Type B pancreatic cell (in vitro differentiated cells): ENCODE data around the gene MAST4. TPM values are rescaled to one million over a fixed set of nuclear protein-coding genes. Genes with fewer than 3 reads are reported as not detected.

ENCODE experiments used
- DNase-seq: peaks from one replicate; pipeline ENCODE4 v3.0.0; 2021; ENCODE audit warnings: mixed read lengths; ENCODE audit not compliant: unreplicated experiment; ENCODE audit errors: extremely low spot score
- H3K27ac Mint-ChIP-seq: 2 replicates; pipeline ENCODE4 v1.8.0; 2021; ENCODE audit warnings: mild to moderate bottlenecking, mixed read lengths
- H3K27me3 Mint-ChIP-seq: 2 replicates; pipeline ENCODE4 v1.8.0; 2021; ENCODE audit warnings: mixed read lengths
- H3K36me3 Mint-ChIP-seq: 2 replicates; pipeline ENCODE4 v1.8.0; 2021; ENCODE audit warnings: mixed read lengths
- H3K4me1 Mint-ChIP-seq: one replicate; pipeline ENCODE4 v1.8.0; 2021; ENCODE audit warnings: mixed read lengths; ENCODE audit not compliant: unreplicated experiment
- H3K4me3 Mint-ChIP-seq: 2 replicates; pipeline ENCODE4 v1.8.0; 2021; ENCODE audit warnings: mild to moderate bottlenecking, mixed read lengths
- H3K9me3 Mint-ChIP-seq: 2 replicates; pipeline ENCODE4 v1.8.0; 2021; ENCODE audit warnings: mixed read lengths
- CTCF ChIP-seq: fragments of 200-600 bp; sonication (generic); conservative IDR thresholded peaks from 2 replicates; pipeline ENCODE4 v1.5.0; 2021; ENCODE audit warnings: antibody characterized with exemption, mild to moderate bottlenecking
- total RNA-seq: library from RNA; stranded (reverse); gene quantifications from 2 replicates; pipeline ENCODE4 v1.2.1, GENCODE V29; 2021; ENCODE audit warnings: low replicate concordance

The MAST4 gene
- total RNA-seq, 1 donor from 2014 or later, result 23.0 TPM

- Mint-ChIP-seq H3K36me3 (no peaks in the 10 kb centered on the region), H3K4me3 (no peak overlapping the region), H3K27me3 (no peaks in the 10 kb centered on the region), H3K9me3 (peaks cover 4% of the 10 kb centered on the region), H3K27ac (peak overlapping the region; percentile 39), H3K4me1 (peaks cover 21% of the 10 kb centered on the region)
- no peak for TF ChIP-seq CTCF
- no peak for DNase-seq
Observed at GRCh38 chr5:67205981-67206380, 609.8 kb downstream of the MAST4 start.

GRCh38 chr5:67206461-67206860 lies 610.3 kb downstream of the MAST4 start:
- H3K27me3 Mint-ChIP-seq, result no peaks in the 10 kb centered on the region
- no peak for TF ChIP-seq CTCF
- no peaks in the 10 kb centered on the region for H3K36me3 Mint-ChIP-seq
- DNase-seq, result no peak
- peaks cover 21% of the 10 kb centered on the region for H3K4me1 Mint-ChIP-seq
- H3K4me3 Mint-ChIP-seq, result no peak overlapping the region
- H3K27ac Mint-ChIP-seq, result peak overlapping the region; percentile 83
- H3K9me3 Mint-ChIP-seq, result no peaks in the 10 kb centered on the region

GRCh38 chr5:67206929-67207328 lies 610.7 kb downstream of the MAST4 start:
- no peak for DNase-seq
- Mint-ChIP-seq H3K4me3 (peak overlapping the region; percentile 29), H3K27ac (peak overlapping the region; percentile 83), H3K4me1 (peaks cover 21% of the 10 kb centered on the region), H3K36me3 (no peaks in the 10 kb centered on the region), H3K9me3 (no peaks in the 10 kb centered on the region), H3K27me3 (no peaks in the 10 kb centered on the region)
- TF ChIP-seq CTCF, result no peak

- H3K9me3 Mint-ChIP-seq, result no peaks in the 10 kb centered on the region
- peaks cover 21% of the 10 kb centered on the region for H3K4me1 Mint-ChIP-seq
- H3K36me3 Mint-ChIP-seq, result no peaks in the 10 kb centered on the region
- H3K27ac Mint-ChIP-seq, result no peak overlapping the region
- no peak for TF ChIP-seq CTCF
- no peak for DNase-seq
- H3K4me3 Mint-ChIP-seq, result no peak overlapping the region
- H3K27me3 Mint-ChIP-seq, result no peaks in the 10 kb centered on the region
Observed at GRCh38 chr5:67208403-67208802, 612.2 kb downstream of the MAST4 start.

- no peak overlapping the region for H3K4me3 Mint-ChIP-seq
- H3K27ac Mint-ChIP-seq, result no peak overlapping the region
- H3K9me3 Mint-ChIP-seq, result no peaks in the 10 kb centered on the region
- H3K27me3 Mint-ChIP-seq, result no peaks in the 10 kb centered on the region
- DNase-seq, result no peak
- peak; percentile 86 for TF ChIP-seq CTCF
- H3K4me1 Mint-ChIP-seq, result peaks cover 19% of the 10 kb centered on the region
- no peaks in the 10 kb centered on the region for H3K36me3 Mint-ChIP-seq
Observed at GRCh38 chr5:67209141-67209771, 613.1 kb downstream of the MAST4 start.

- DNase-seq, result no peak
Observed at GRCh38 chr5:67211926-67212325, 615.7 kb downstream of the MAST4 start.

More at GRCh38 chr5:67211926-67212325, 615.7 kb downstream of the MAST4 start:
- H3K9me3 Mint-ChIP-seq, result no peaks in the 10 kb centered on the region
- H3K4me3 Mint-ChIP-seq, result no peak overlapping the region
- H3K27me3 Mint-ChIP-seq, result no peaks in the 10 kb centered on the region
- H3K36me3 Mint-ChIP-seq, result no peaks in the 10 kb centered on the region
- TF ChIP-seq CTCF, result no peak
- H3K27ac Mint-ChIP-seq, result no peak overlapping the region
- H3K4me1 Mint-ChIP-seq, result peaks cover 26% of the 10 kb centered on the region
